SU-DHL-6 (cell line): ENCODE results near the gene ENKD1.

Experiments
- H2AFZ ChIP-seq: fragments of 200-600 bp; sonication (generic); 2 replicates; pipeline ENCODE4 v1.6.1; 2014; ENCODE audit warnings: low read depth, mild to moderate bottlenecking, moderate library complexity, mixed read lengths, antibody characterized with exemption, low read length; ENCODE audit not compliant: severe bottlenecking
- H3F3A ChIP-seq: fragments of 200-600 bp; shearing (Covaris generic); 2 replicates; pipeline ENCODE4 v1.6.0; 2016; ENCODE audit warnings: antibody characterized with exemption, mild to moderate bottlenecking; ENCODE audit not compliant: insufficient read depth
- H3K27ac ChIP-seq: fragments of 200-600 bp; sonication (generic); 2 replicates; pipeline ENCODE4 v1.5.1; 2016; ENCODE audit warnings: low read depth, mild to moderate bottlenecking, low read length, moderate library complexity, mixed read lengths
- H3K27me3 ChIP-seq: fragments of 200-600 bp; sonication (generic), shearing (Covaris generic); 2 replicates; pipeline ENCODE4 v1.6.0; 2014; ENCODE audit warnings: mild to moderate bottlenecking, low read length
- H3K36me3 ChIP-seq: fragments of 200-600 bp; sonication (generic); 2 replicates; pipeline ENCODE4 v1.6.1; 2014; ENCODE audit warnings: mild to moderate bottlenecking, low read length, mixed read lengths
- H3K4me2 ChIP-seq: fragments of 300-600, 200-600 bp; shearing (Covaris generic), sonication (generic); 2 replicates; pipeline ENCODE4 v1.6.0; 2014; ENCODE audit warnings: low read length, low read depth, mild to moderate bottlenecking; ENCODE audit not compliant: poor library complexity, severe bottlenecking
- H3K4me3 ChIP-seq: fragments of 200-600 bp; sonication (generic); 2 replicates; pipeline ENCODE4 v1.5.1; 2014; ENCODE audit warnings: antibody characterized with exemption, low read length, mild to moderate bottlenecking, mixed read lengths; ENCODE audit not compliant: insufficient read depth, poor library complexity, severe bottlenecking
- H3K79me2 ChIP-seq: fragments of 200-600 bp; sonication (generic); 2 replicates; pipeline ENCODE4 v1.6.1; 2014; ENCODE audit warnings: mild to moderate bottlenecking, low read length, moderate library complexity; ENCODE audit not compliant: insufficient read depth
- H3K9ac ChIP-seq: fragments of 200-600 bp; sonication (generic); 2 replicates; pipeline ENCODE4 v1.7.0; 2014; ENCODE audit warnings: mild to moderate bottlenecking, low read length
- H3K9me2 ChIP-seq: fragments of 200-600 bp; sonication (generic); replicated peaks from 2 replicates; pipeline ENCODE4 v1.6.1; 2014; ENCODE audit warnings: low read length; ENCODE audit not compliant: insufficient read depth
- H3K9me3 ChIP-seq: fragments of 200-600 bp; sonication (generic); 2 replicates; pipeline ENCODE4 v1.6.1; 2014; ENCODE audit warnings: low read length, mixed read lengths; ENCODE audit not compliant: insufficient read depth
- H4K20me1 ChIP-seq: fragments of 200-600 bp; sonication (generic); 2 replicates; pipeline ENCODE4 v1.6.1; 2014; ENCODE audit warnings: low read depth, mild to moderate bottlenecking, antibody characterized with exemption, low read length, moderate library complexity, mixed read lengths
- EZH2phosphoT487 ChIP-seq: fragments of 200-600 bp; sonication (generic), shearing (Covaris generic); conservative IDR thresholded peaks from 2 replicates; pipeline ENCODE4 v1.6.1; 2018; ENCODE audit warnings: mild to moderate bottlenecking, antibody characterized with exemption, low read length, moderate library complexity, mixed read lengths
- TF ChIP-seq, protein P1 (sequence below): fragments of 200-600 bp; sonication (generic); IDR thresholded peaks from one replicate; pipeline ENCODE4 v1.5.1; 2017; ENCODE audit warnings: antibody characterized with exemption, mild to moderate bottlenecking, low read length, moderate library complexity; ENCODE audit not compliant: insufficient read depth, poor library complexity, severe bottlenecking

ENKD1 gene

DNA sequence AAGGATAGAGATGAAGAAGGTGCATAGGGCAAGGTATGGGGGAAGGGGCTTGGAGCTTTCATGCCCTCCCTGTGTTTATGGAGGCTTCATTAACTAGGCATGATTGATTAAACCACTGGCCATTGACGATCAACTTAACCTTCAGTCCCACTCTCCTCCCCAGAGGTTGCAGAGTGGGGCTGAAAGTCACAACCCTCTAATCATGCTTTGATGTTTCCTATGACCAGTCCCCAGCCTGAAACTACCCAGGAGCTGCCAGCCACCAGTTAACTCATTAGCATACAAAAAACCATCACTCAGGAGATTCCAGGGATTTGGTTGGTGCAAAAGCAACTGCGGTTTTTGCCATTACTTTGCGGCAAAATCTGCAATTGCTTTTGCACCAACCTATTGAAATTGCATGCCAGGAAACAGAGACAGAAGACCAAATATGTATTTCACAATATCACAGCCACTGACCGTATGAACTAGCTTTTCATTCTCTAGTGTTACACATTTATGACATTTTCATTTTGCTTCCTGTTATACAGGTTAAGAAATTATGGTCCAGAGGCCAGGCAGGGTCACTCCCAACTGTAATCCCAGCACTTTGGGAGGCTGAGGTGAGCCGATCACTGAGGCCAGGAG lies 47.2 kb upstream of the ENKD1 start:
- Histone ChIP-seq H3K9ac (no peak overlapping the region), H2AFZ (no peak overlapping the region), H4K20me1 (no peaks in the 10 kb centered on the region; the same call in 1 of the 2 replicates), H3F3A (no peaks in the 10 kb centered on the region), H3K9me3 (no peaks in the 10 kb centered on the region), H3K4me2 (no peak overlapping the region), H3K79me2 (peaks cover 89% of the 10 kb centered on the region), H3K36me3 (no peaks in the 10 kb centered on the region), H3K9me2 (no peaks in the 10 kb centered on the region), H3K27me3 (no peaks in the 10 kb centered on the region), H3K4me3 (no peak overlapping the region), H3K27ac (no peak overlapping the region)
- TF ChIP-seq EZH2phosphoT487, result no peak
- TF ChIP-seq, protein P1, sequence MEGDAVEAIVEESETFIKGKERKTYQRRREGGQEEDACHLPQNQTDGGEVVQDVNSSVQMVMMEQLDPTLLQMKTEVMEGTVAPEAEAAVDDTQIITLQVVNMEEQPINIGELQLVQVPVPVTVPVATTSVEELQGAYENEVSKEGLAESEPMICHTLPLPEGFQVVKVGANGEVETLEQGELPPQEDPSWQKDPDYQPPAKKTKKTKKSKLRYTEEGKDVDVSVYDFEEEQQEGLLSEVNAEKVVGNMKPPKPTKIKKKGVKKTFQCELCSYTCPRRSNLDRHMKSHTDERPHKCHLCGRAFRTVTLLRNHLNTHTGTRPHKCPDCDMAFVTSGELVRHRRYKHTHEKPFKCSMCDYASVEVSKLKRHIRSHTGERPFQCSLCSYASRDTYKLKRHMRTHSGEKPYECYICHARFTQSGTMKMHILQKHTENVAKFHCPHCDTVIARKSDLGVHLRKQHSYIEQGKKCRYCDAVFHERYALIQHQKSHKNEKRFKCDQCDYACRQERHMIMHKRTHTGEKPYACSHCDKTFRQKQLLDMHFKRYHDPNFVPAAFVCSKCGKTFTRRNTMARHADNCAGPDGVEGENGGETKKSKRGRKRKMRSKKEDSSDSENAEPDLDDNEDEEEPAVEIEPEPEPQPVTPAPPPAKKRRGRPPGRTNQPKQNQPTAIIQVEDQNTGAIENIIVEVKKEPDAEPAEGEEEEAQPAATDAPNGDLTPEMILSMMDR, result no peak

DNA sequence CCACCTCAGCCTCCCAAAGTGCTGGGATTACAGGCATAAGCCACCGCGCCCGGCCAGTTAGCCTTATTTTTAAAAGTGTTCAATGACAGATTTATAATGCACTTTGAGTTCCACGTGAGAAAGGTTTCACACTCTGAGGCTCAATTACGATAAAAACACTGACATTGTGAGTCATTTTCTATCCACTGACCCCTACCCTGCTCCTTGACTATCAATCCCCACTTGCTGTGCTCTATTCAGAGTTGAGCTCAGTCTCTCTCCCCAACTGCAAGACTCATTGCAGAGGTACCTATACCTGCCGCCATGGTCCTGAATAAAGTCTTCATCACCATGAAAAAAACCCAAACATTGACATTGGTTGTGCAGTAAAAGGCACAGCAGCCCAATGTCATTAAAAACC lies 44.1 kb upstream of the ENKD1 start:
- Histone ChIP-seq H3K9ac (no peak overlapping the region), H3K36me3 (no peaks in the 10 kb centered on the region), H4K20me1 (no peaks in the 10 kb centered on the region; the same call in 1 of the 2 replicates), H3F3A (no peaks in the 10 kb centered on the region), H3K9me2 (no peaks in the 10 kb centered on the region), H3K4me3 (no peak overlapping the region), H3K27me3 (no peaks in the 10 kb centered on the region), H3K79me2 (peaks cover 86% of the 10 kb centered on the region), H3K4me2 (no peak overlapping the region), H3K9me3 (no peaks in the 10 kb centered on the region), H3K27ac (no peak overlapping the region), H2AFZ (no peak overlapping the region)
- TF ChIP-seq, protein P1, result no peak
- TF ChIP-seq EZH2phosphoT487, result no peak

DNA sequence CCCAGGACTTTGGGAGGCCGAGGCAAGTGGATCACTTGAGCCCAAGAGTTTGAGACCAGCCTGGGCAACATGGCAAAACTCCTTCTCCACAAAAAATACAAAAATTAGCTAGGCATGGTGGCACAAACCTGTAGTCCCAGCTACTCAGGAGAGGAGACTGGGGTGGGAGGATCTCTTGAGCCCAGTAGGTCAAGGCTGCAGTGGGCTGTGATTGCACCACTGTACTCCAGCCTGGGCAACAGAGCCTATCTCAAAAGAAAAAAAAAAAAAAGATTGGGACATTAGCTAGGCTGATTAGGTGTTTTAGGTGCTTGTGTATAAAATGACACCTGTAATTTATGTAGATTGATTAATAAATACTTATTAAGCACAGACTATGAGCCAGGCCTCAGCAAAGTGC lies 42.5 kb upstream of the ENKD1 start:
- Histone ChIP-seq H3K79me2 (peaks cover 84% of the 10 kb centered on the region), H3F3A (no peaks in the 10 kb centered on the region), H3K36me3 (no peaks in the 10 kb centered on the region), H4K20me1 (no peaks in the 10 kb centered on the region; the same call in 1 of the 2 replicates), H3K9me2 (no peaks in the 10 kb centered on the region), H3K9ac (no peak overlapping the region), H2AFZ (no peak overlapping the region), H3K4me2 (no peak overlapping the region), H3K27ac (no peak overlapping the region), H3K4me3 (no peak overlapping the region), H3K27me3 (no peaks in the 10 kb centered on the region), H3K9me3 (no peaks in the 10 kb centered on the region)
- TF ChIP-seq, protein P1, result no peak
- TF ChIP-seq EZH2phosphoT487, result no peak
